Breast epithelium (tissue), 4 donors: Measurements from ENCODE around the gene MASP2. TPM values are rescaled to one million over a fixed set of nuclear protein-coding genes. Genes with fewer than 3 reads are reported as not detected.
A peak's percentile ranks its signal among the peaks of the same experiment; 100 is the strongest.

ENCODE experiments used
- DNase-seq, 2 donors: peaks; one replicate each; pipeline ENCODE4 v3.0.0-alpha.2; 2019; ENCODE audit warnings: low spot score in 2 of 2
- H3K27ac ChIP-seq, 2 donors: fragments of 200-600 bp; sonication (generic) in 1 of 2; one replicate each; pipeline ENCODE4 v1.5.1; 2016 to 2019; ENCODE audit warnings: mild to moderate bottlenecking in 1 of 2
- H3K27me3 ChIP-seq, 2 donors: fragments of 200-600 bp; sonication (generic) in 1 of 2; one replicate each; pipeline versions ENCODE4 v1.5.1 to v1.6.0; 2017 to 2019; ENCODE audit warnings: control low read depth in 1 of 2, mild to moderate bottlenecking in 1 of 2
- H3K36me3 ChIP-seq: fragments of 200-600 bp; one replicate; pipeline ENCODE4 v1.5.1; 2019
- H3K4me1 ChIP-seq, 2 donors: fragments of 200-600 bp; sonication (generic); one replicate each; pipeline ENCODE4 v1.5.1; 2016 to 2019; ENCODE audit warnings: control low read depth in 1 of 2
- H3K4me3 ChIP-seq, 3 donors: fragments of 200-600 bp; sonication (generic); 1 replicate in 2 of 3; 2 replicates in 1 of 3; pipeline ENCODE4 v1.5.1; 2016 to 2019; ENCODE audit warnings: mild to moderate bottlenecking in 3 of 3, moderate library complexity in 2 of 3
- H3K9me3 ChIP-seq, 2 donors: fragments of 200-600 bp; sonication (generic) in 1 of 2; one replicate each; pipeline ENCODE4 v1.5.1; 2016 to 2019; ENCODE audit warnings: control low read depth in 1 of 2
- POLR2A ChIP-seq: fragments of 450-650 bp; IDR thresholded peaks from one replicate; pipeline ENCODE4 v1.6.1; 2016; ENCODE audit warnings: antibody characterized with exemption, mild to moderate bottlenecking, moderate library complexity
- POLR2AphosphoS5 ChIP-seq, 3 donors: sonication (generic); formaldehyde crosslinking; IDR thresholded peaks; one replicate each; pipeline ENCODE4 v1.6.1; 2017; ENCODE audit warnings: antibody characterized with exemption in 3 of 3
- intact Hi-C: fragments of 100-400 bp; cut with DNase I; formaldehyde crosslinking; loops from one replicate; pipeline ENCODE4 v1.15.1; 2023; ENCODE audit warnings: low total_unique reads
- total RNA-seq, 3 donors: library from RNA; depleted of rRNA; stranded (reverse); fragments of >200 nt; gene quantifications; one replicate each; pipeline ENCODE4 v1.1.0, GENCODE V29; 2016
- TF ChIP-seq, protein P1 (sequence below), 3 donors: fragments of 450-650 bp; IDR thresholded peaks; one replicate each; pipeline ENCODE4 v1.5.1; 2016 to 2017; ENCODE audit warnings: antibody characterized with exemption in 3 of 3, mild to moderate bottlenecking in 3 of 3, moderate library complexity in 3 of 3

Gene MASP2
- total RNA-seq, 3 donors from 2014 or later, result not detected

DNA sequence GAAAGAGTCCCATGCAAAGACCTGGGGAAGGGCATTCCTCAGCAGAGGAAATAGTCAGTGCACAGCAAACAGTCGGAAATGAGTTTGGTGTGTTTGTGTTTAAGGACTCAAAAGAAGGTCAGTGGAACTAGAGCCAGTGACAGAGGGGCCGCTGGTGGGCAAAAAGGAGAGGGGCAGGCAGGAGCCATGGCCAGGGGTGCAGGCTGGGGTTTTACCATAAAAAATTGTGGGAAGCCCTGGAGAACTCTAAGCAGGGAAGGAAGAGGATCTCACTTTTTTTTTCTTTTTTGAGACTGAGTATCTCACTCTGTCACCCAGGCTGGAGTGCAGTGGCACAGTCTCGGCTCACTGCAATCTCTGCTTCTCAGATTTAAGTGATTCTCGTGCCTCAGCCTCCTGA is 68.3 kb downstream of the MASP2 start:
- H3K9me3 ChIP-seq, result no peaks in the 10 kb centered on the region
- DNase-seq, result no peak
- H3K27me3 ChIP-seq, result no peaks in the 10 kb centered on the region
- intact Hi-C loops, result no loop called here
- peak overlapping the region; percentile 53 to 78 for H3K27ac ChIP-seq
- H3K36me3 ChIP-seq, result no peaks in the 10 kb centered on the region
- H3K4me3 ChIP-seq, result no peak overlapping the region
- peaks cover 0 to 9% of the 10 kb centered on the region in 2 donors for H3K4me1 ChIP-seq
- TF ChIP-seq, protein P1, sequence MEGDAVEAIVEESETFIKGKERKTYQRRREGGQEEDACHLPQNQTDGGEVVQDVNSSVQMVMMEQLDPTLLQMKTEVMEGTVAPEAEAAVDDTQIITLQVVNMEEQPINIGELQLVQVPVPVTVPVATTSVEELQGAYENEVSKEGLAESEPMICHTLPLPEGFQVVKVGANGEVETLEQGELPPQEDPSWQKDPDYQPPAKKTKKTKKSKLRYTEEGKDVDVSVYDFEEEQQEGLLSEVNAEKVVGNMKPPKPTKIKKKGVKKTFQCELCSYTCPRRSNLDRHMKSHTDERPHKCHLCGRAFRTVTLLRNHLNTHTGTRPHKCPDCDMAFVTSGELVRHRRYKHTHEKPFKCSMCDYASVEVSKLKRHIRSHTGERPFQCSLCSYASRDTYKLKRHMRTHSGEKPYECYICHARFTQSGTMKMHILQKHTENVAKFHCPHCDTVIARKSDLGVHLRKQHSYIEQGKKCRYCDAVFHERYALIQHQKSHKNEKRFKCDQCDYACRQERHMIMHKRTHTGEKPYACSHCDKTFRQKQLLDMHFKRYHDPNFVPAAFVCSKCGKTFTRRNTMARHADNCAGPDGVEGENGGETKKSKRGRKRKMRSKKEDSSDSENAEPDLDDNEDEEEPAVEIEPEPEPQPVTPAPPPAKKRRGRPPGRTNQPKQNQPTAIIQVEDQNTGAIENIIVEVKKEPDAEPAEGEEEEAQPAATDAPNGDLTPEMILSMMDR (IDR thresholded peaks at IDR 0.05), result no peak
- TF ChIP-seq POLR2A (no peak), POLR2AphosphoS5 (IDR thresholded peaks at IDR 0.05) (no peak)

Other genes with a start within 250 kb of the MASP2 start
- gene TARDBP, start 34.6 kb downstream of the MASP2 start, total RNA-seq, result 100 to 1,000 TPM; 113 to 165 (median 142) TPM
- 10 to 100 TPM; 33.5 to 71.4 (median 39.7) TPM for gene SRM, start 12.8 kb upstream of the MASP2 start, total RNA-seq
- gene EXOSC10, start 52.6 kb upstream of the MASP2 start, total RNA-seq, result 10 to 100 TPM; 57.9 to 97.6 (median 77.7) TPM
- gene ANGPTL7, start 142.1 kb upstream of the MASP2 start, total RNA-seq, result 10 to 100 TPM in 2 of 3 donors, 1 to 10 TPM in 1; 6.6 to 30.3 (median 20.0) TPM
- 10 to 100 TPM; 36.8 to 48.4 (median 46.5) TPM for gene MTOR, start 215.3 kb upstream of the MASP2 start, total RNA-seq
- 10 to 100 TPM; 13.4 to 20.6 (median 16.4) TPM for gene UBIAD1, start 226.0 kb upstream of the MASP2 start, total RNA-seq